Lower leg skin (tissue), 4 donors: Measurements from ENCODE around the gene KDM1A. TPM values are rescaled to one million over a fixed set of nuclear protein-coding genes. Genes with fewer than 3 reads are reported as not detected.
A peak's percentile ranks its signal among the peaks of the same experiment; 100 is the strongest.
"Not testable (repeated sequence)": the region's sequence is repeated elsewhere in the genome, so short reads cannot be mapped to it uniquely, and the experiment has no call there.

Experiments
- DNase-seq, 2 donors: peaks; one replicate each; pipeline ENCODE4 v3.0.0-alpha.2; 2019; ENCODE audit warnings: low spot score in 2 of 2
- H3K4me3 ChIP-seq: fragments of 200-600 bp; sonication (generic); 2 replicates; pipeline ENCODE4 v1.5.1; 2017; ENCODE audit warnings: mild to moderate bottlenecking, low read depth; ENCODE audit not compliant: poor library complexity, severe bottlenecking
- CTCF ChIP-seq, 3 donors: fragments of 450-650 bp; IDR thresholded peaks; one replicate each; pipeline ENCODE4 v1.5.1; 2016; ENCODE audit warnings: antibody characterized with exemption in 3 of 3, mild to moderate bottlenecking in 3 of 3, moderate library complexity in 2 of 3
- POLR2A ChIP-seq, 2 donors: fragments of 450-650 bp; IDR thresholded peaks; one replicate each; pipeline ENCODE4 v1.6.1; 2016 to 2017; ENCODE audit warnings: antibody characterized with exemption in 2 of 2, mild to moderate bottlenecking in 1 of 2, moderate library complexity in 1 of 2
- WGBS, 2 donors: methylation state at CpG; one replicate each; pipeline ENCODE4 v1.1.5; 2018; 5-methylcytosine and 5-hydroxymethylcytosine counted together
- intact Hi-C: fragments of 100-400 bp; cut with DNase I; formaldehyde crosslinking; loops from one replicate; pipeline ENCODE4 v1.15.0; 2023; ENCODE audit warnings: low total_unique reads
- total RNA-seq, 4 donors: library from RNA; depleted of rRNA; stranded (reverse); fragments of >200 nt; gene quantifications; one replicate each; pipeline ENCODE4 v1.1.0, GENCODE V29; 2016

Gene KDM1A
- total RNA-seq, 4 donors from 2014 or later = 41.5 to 52.0 (median 46.6) TPM

DNA sequence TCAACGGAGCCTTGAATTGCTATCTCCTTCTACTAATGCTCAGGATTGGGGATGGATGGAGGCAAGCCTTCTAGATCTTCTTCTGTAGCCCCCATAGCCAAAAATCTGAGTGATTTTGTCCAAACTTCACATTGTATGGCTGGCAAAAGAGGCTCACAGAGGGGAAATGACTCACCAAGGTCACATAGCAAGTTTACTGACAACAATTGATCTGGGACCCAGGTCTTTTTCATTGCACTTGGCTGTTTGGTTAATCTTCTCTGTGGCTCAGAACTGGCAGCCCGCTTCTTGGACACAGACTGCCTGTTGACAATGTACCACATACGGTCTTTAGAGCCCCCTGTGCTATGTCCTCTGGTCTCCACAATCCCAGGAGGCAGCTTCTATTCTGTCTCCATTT lies 43.6 kb upstream of the KDM1A start:
- DNase-seq = peak in 1 of 2 donors; percentile 48
- TF ChIP-seq POLR2A (IDR thresholded peaks at IDR 0.05) (no peak), CTCF (IDR thresholded peaks at IDR 0.05) (no peak)
- 78% methylated on average over 3 of the region's 3 CpGs for WGBS, 2 donors
- no peak overlapping the region for H3K4me3 ChIP-seq
- intact Hi-C loops = no loop called here

- intact Hi-C loops = no loop called here
- WGBS, 2 donors = 49 to 56% methylated on average over 4 of the region's 4 CpGs
- H3K4me3 ChIP-seq = no peak overlapping the region
- DNase-seq = peak in 1 of 2 donors; percentile 29
- TF ChIP-seq CTCF (IDR thresholded peaks at IDR 0.05) (no peak), POLR2A (IDR thresholded peaks at IDR 0.05) (no peak)
Measured at GRCh38 chr1:22976127-22976460, 43.2 kb upstream of the KDM1A start.

DNA sequence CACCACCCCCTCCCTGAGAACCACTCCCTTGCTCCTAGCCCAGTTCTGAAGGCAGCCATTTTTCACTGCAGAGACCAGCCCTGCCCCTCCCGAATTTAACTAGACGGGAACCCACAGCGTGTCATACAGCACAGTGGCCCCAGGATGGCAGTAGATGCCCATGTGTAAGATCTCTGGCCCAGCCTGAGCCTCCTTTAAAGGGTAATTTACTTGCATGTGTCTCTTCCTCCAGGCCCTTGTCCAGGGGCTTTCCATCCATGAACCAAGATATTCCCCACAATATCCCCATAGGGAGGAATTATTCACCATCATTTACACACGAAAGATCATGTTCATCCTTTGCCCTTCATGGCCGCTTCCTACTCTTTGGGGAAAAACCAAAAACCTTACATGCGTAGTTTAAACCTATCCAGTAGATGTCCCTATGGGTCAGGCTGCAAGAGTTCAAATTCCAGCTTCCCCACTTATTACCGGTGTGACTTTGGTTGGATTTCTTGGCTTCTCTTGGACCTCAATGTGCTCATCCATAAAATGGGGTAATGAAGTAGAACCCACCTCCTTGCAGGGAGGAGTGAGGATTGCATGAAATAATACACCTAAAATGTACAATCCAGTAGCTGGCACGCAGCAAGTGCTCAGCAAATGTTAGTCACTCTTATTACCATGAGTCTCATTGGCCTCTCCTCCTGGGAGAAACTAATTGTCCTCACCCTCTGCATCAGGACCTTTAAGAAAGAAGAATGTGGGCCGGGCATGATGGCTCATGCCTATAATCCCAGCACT lies 42.6 kb upstream of the KDM1A start:
- intact Hi-C loops = no loop called here
- peak; percentile 51 to 88 for DNase-seq
- 25 to 27% methylated on average over 9 of the region's 9 CpGs for WGBS, 2 donors
- TF ChIP-seq CTCF (IDR thresholded peaks at IDR 0.05) (peak in 1 of 3 donors; percentile 19), POLR2A (IDR thresholded peaks at IDR 0.05) (no peak)
- H3K4me3 ChIP-seq = no peak overlapping the region

DNA sequence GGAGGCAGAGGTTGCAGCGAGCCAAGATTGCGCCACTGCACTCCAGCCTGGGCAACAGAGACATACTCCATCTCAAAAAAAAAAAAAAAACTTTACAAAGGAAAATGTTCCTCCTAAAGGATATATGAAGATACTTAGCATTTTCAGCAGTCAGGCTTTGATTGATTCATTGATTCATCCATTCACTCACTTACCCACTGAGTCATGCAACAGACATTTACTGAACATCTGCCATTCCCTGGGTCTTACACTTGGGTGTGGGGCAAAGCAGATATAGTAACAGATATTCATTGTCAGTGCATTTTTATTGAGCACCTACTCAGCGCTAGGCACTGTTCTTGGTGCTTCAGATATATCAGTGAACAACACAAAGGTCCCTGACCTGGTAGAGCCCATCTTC lies 41.0 kb upstream of the KDM1A start:
- intact Hi-C loops = no loop called here
- no peak overlapping the region for H3K4me3 ChIP-seq
- DNase-seq = no peak
- 88 to 89% methylated on average over 3 of the region's 3 CpGs for WGBS, 2 donors
- TF ChIP-seq CTCF (IDR thresholded peaks at IDR 0.05) (no peak), POLR2A (IDR thresholded peaks at IDR 0.05) (no peak)

DNA sequence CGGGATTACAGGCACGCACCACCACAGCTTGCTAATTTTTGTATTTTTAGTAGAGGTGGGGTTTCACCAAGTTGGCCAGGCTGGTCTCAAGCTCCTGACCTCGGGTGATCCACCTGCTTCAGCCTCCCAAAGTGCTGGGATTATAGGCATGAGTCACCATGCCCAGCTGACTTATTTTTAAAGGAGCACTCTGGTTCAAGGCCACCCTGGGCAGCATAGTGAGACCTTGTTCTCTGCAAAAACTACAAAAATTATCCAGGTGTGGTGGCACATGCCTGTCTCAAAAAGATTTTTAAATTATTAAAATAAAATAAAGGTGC lies 38.8 kb upstream of the KDM1A start:
- 77 to 80% methylated on average over 3 of the region's 3 CpGs for WGBS, 2 donors
- peak in 1 of 2 donors; percentile 59 for DNase-seq
- H3K4me3 ChIP-seq, intact Hi-C loops: not testable (repeated sequence)

- 77 to 82% methylated on average over 4 of the region's 4 CpGs for WGBS, 2 donors
- no peak overlapping the region for H3K4me3 ChIP-seq
- intact Hi-C loops = no loop called here
- TF ChIP-seq CTCF (IDR thresholded peaks at IDR 0.05) (no peak), POLR2A (IDR thresholded peaks at IDR 0.05) (no peak)
- DNase-seq = peak in 1 of 2 donors; percentile 58
Measured at GRCh38 chr1:22983944-22984343, 35.3 kb upstream of the KDM1A start.

DNA sequence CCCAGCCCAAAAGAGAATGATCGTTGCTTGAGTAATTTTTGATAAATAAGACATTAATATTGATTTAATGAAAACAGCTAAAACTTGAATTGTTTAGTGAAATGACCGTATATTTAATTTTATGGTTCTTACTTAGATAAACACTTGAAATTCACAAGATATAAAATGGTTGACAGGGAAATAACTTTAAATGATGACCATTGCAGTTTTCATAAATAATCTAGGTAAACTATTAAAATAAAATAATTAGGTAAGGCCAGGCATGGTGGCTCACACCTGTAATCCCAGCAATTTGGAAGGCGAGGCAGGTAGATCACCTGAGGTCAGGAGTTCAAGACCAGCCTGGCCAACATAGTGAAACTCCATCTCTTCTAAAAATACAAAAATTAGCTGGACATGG lies 26.9 kb upstream of the KDM1A start:
- intact Hi-C loops, H3K4me3 ChIP-seq: not testable (repeated sequence)
- WGBS, 2 donors = 86 to 89% methylated on average over 3 of the region's 3 CpGs
- peak in 1 of 2 donors; percentile 23 for DNase-seq

GRCh38 chr1:22993220-22993795 lies 26.0 kb upstream of the KDM1A start:
- intact Hi-C loops, H3K4me3 ChIP-seq, DNase-seq: not testable (repeated sequence)
- 85 to 88% methylated on average over 6 of the region's 6 CpGs for WGBS, 2 donors
